ENCODE data around the gene PDGFA. TPM values are rescaled to one million over a fixed set of nuclear protein-coding genes. Genes with fewer than 3 reads are reported as not detected.

The PDGFA gene
- total RNA-seq, 1 donor from 2014 or later: 32.4 TPM

Other genes starting within 250 kb of the PDGFA start
- gene FOXL3, start 229.7 kb downstream of the PDGFA start, total RNA-seq: not detected
- 7.0 TPM for gene DNAAF5, start 206.9 kb upstream of the PDGFA start, total RNA-seq
- 81.9 TPM for gene PRKAR1B, start 207.4 kb upstream of the PDGFA start, total RNA-seq

Data from occipital lobe (tissue), 1 donor.